Fibroblast of lung (primary cell): Measurements from ENCODE around the gene CALD1. TPM values are rescaled to one million over a fixed set of nuclear protein-coding genes. Genes with fewer than 3 reads are reported as not detected.
A peak's percentile ranks its signal among the peaks of the same experiment; 100 is the strongest.

Experiments used
- DNase-seq, 2 donors: peaks; one replicate each; pipeline versions ENCODE4 v3.0.0 to v3.0.0-alpha.2; 2010; ENCODE audit warnings: low read depth in 2 of 2
- H2AFZ ChIP-seq: 2 replicates; pipeline ENCODE4 v1.5.1; 2012; ENCODE audit warnings: low read length, control low read depth, inconsistent platforms
- H3K27ac ChIP-seq: 2 replicates; pipeline ENCODE4 v1.5.1; 2011; ENCODE audit warnings: low read length, control low read depth; ENCODE audit not compliant: insufficient read depth
- H3K27me3 ChIP-seq: 2 replicates; pipeline ENCODE4 v1.5.1; 2011; ENCODE audit warnings: mild to moderate bottlenecking, low read length; ENCODE audit not compliant: control insufficient read depth, insufficient read depth
- H3K36me3 ChIP-seq: 2 replicates; pipeline ENCODE4 v1.5.1; 2011; ENCODE audit warnings: low read length; ENCODE audit not compliant: control insufficient read depth, insufficient read depth
- H3K4me1 ChIP-seq: 2 replicates; pipeline ENCODE4 v1.5.1; 2011; ENCODE audit warnings: low read length; ENCODE audit not compliant: control insufficient read depth, insufficient read depth; ENCODE audit errors: extremely low read depth
- H3K4me2 ChIP-seq: 2 replicates; pipeline ENCODE4 v1.5.1; 2011; ENCODE audit warnings: low read length, control low read depth; ENCODE audit not compliant: insufficient read depth; ENCODE audit errors: extremely low read depth
- H3K4me3 ChIP-seq, 4 experiments: fragments of 200-600 bp in 1 of 4; sonication (generic) in 1 of 4; replicated peaks in 1 of 4; 2 replicates each; pipeline ENCODE4 v1.5.1; 2011 to 2016; ENCODE audit warnings: low read length in 4 of 4, low read depth in 3 of 4, mild to moderate bottlenecking in 3 of 4, control low read depth in 2 of 4, inconsistent platforms in 1 of 4, mixed read lengths in 1 of 4; ENCODE audit not compliant: insufficient read depth in 1 of 4; ENCODE audit errors: control extremely low read depth in 1 of 4
- H3K79me2 ChIP-seq: 2 replicates; pipeline ENCODE4 v1.5.1; 2012; ENCODE audit warnings: mild to moderate bottlenecking, low read length, inconsistent platforms; ENCODE audit not compliant: control insufficient read depth, insufficient read depth
- H3K9ac ChIP-seq: 2 replicates; pipeline ENCODE4 v1.5.1; 2011; ENCODE audit warnings: mild to moderate bottlenecking, low read length, control low read depth; ENCODE audit not compliant: insufficient read depth
- H3K9me3 ChIP-seq: 2 replicates; pipeline ENCODE4 v1.5.1; 2012; ENCODE audit warnings: low read depth, low read length; ENCODE audit not compliant: control insufficient read depth, insufficient read depth
- H4K20me1 ChIP-seq: 2 replicates; pipeline ENCODE4 v1.5.1; 2011; ENCODE audit warnings: low read length; ENCODE audit not compliant: control insufficient read depth, insufficient read depth; ENCODE audit errors: extremely low read depth
- CTCF ChIP-seq, 2 donors: IDR thresholded peaks in 1 of 2; conservative IDR thresholded peaks in 1 of 2; 1 replicate in 1 of 2; 2 replicates in 1 of 2; pipeline ENCODE4 v1.5.1; 2011 to 2012; ENCODE audit warnings: low read length in 2 of 2, control low read depth in 1 of 2, inconsistent platforms in 1 of 2, low read depth in 1 of 2, mild to moderate bottlenecking in 1 of 2
- EZH2 ChIP-seq: IDR thresholded peaks from 2 replicates; pipeline ENCODE4 v1.5.1; 2012; ENCODE audit warnings: low read length, control low read depth, mild to moderate bottlenecking; ENCODE audit errors: missing control alignments
- polyA plus RNA-seq, 2 donors: library from polyadenylated mRNA; depleted of rRNA in 1 of 2; stranded (reverse) in 1 of 2; unstranded in 1 of 2; fragments of >200 nt; gene quantifications; 2 replicates each; pipeline ENCODE4 v1.2.1, GENCODE V29; 2011 to 2012; ENCODE audit warnings: missing spikeins in 1 of 2
- total RNA-seq: library from RNA; depleted of rRNA; stranded (reverse); fragments of >200 nt; gene quantifications from 2 replicates; pipeline ENCODE4 v1.2.1, GENCODE V29; 2014

The CALD1 gene
- total and polyA plus RNA-seq, 2 donors (not counting 1 experiment from before 2014, with no cell fraction given): 343 to 1,187 TPM

GRCh38 chr7:134942690-134943466 is 163.4 kb downstream of the CALD1 start:
- TF ChIP-seq CTCF (conservative IDR thresholded peaks at IDR 0.05 in 1 of 2, IDR thresholded peaks at IDR 0.05 in 1 of 2; ENCODE audit: low read depth in 1 of 2, low read length in 2 of 2) (no peak), EZH2 (no peak)
- DNase-seq: no peak
- no peak overlapping the region for H2AFZ ChIP-seq
- no peaks in the 10 kb centered on the region for H3K27me3 ChIP-seq
- H3K9ac ChIP-seq: no peak overlapping the region
- no peaks in the 10 kb centered on the region for H3K4me1 ChIP-seq
- no peak overlapping the region for H3K4me2 ChIP-seq
- no peak overlapping the region for H3K4me3 ChIP-seq
- no peak overlapping the region for H3K27ac ChIP-seq
- no peaks in the 10 kb centered on the region for H3K9me3 ChIP-seq
- H3K36me3 ChIP-seq: no peaks in the 10 kb centered on the region
- no peaks in the 10 kb centered on the region for H4K20me1 ChIP-seq
- H3K79me2 ChIP-seq: no peaks in the 10 kb centered on the region

GRCh38 chr7:134943785-134944400 is 164.5 kb downstream of the CALD1 start:
- Histone ChIP-seq H3K9ac (no peak overlapping the region), H3K27me3 (no peaks in the 10 kb centered on the region), H3K4me1 (peaks cover 4% of the 10 kb centered on the region), H3K4me3 (no peak overlapping the region), H3K4me2 (no peak overlapping the region), H2AFZ (no peak overlapping the region), H3K27ac (no peak overlapping the region), H4K20me1 (no peaks in the 10 kb centered on the region), H3K36me3 (no peaks in the 10 kb centered on the region), H3K9me3 (no peaks in the 10 kb centered on the region), H3K79me2 (no peaks in the 10 kb centered on the region)
- DNase-seq: peak in 1 of 2 donors; percentile 71
- peak; percentile 22 to 42 for TF ChIP-seq CTCF (conservative IDR thresholded peaks at IDR 0.05 in 1 of 2, IDR thresholded peaks at IDR 0.05 in 1 of 2; ENCODE audit: low read depth in 1 of 2, low read length in 2 of 2)
- no peak for TF ChIP-seq EZH2

GRCh38 chr7:134945691-134946090 is 166.3 kb downstream of the CALD1 start:
- no peak for DNase-seq
- peaks cover 4% of the 10 kb centered on the region for H3K4me1 ChIP-seq
- no peak overlapping the region for H2AFZ ChIP-seq
- no peak overlapping the region for H3K4me2 ChIP-seq
- no peak overlapping the region for H3K9ac ChIP-seq
- no peaks in the 10 kb centered on the region for H4K20me1 ChIP-seq
- TF ChIP-seq CTCF (conservative IDR thresholded peaks at IDR 0.05 in 1 of 2, IDR thresholded peaks at IDR 0.05 in 1 of 2; ENCODE audit: low read depth in 1 of 2, low read length in 2 of 2) (no peak), EZH2 (no peak)
- peaks cover 6% of the 10 kb centered on the region for H3K36me3 ChIP-seq
- no peaks in the 10 kb centered on the region for H3K27me3 ChIP-seq
- H3K9me3 ChIP-seq: no peaks in the 10 kb centered on the region
- H3K79me2 ChIP-seq: no peaks in the 10 kb centered on the region
- no peak overlapping the region for H3K4me3 ChIP-seq
- H3K27ac ChIP-seq: no peak overlapping the region
